ENCODE data around the gene SRGAP3.
"Not testable (repeated sequence)": the region's sequence is repeated elsewhere in the genome, so short reads cannot be mapped to it uniquely, and the experiment has no call there.

SRGAP3 gene

DNA sequence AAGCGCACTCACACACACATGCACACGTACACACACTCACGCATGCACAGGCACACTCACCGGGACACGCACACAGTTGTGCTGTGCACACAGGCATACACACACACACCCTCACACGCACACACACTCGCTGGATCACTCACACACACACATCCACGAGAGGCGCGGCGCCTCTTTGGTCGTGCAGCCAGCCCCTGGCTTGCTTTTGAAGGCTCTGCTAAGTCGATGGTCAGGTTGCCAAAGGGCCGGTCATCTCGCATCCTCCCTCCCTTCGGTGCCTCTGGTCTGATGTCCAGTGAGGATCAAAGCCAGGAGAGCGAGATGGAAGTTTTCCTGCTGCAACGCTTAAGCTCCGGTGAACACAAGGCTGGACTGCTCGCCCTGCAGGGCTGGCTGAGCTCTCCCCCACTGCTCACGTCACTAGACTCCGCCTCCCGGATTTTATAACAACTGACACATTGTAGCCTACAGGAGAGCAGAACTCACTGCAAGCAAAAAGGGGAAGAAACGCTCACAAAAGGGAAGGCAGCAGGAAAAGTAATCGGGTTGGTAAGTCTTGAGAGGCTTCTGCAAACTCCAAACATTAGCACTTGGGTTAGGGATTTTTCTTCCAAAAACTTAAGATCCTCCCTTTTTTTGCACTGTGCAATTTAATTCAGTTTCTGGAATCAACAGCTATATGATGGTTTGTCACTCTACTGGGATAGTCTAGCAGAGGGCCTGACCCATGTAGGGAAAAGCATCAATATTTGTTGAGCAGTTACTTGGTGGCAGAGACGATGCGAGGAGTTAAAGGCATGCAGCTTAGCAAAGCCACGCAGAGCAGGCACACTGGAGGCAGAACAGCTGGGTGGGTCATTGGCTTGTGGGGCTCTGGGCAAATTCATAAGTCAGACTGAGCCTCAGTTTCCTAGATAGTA, at the start of gene SRGAP3:
Gene SRGAP3 (minus strand): TSS at position 374 of the 920 bp plus-strand sequence. CDS start 695 bp downstream, outside the sequence.
- peak; percentile 15 to 43 (median 28) for DNase-seq (ENCODE audit: low read depth in 2 of 3, low spot score in 2 of 3)

DNA sequence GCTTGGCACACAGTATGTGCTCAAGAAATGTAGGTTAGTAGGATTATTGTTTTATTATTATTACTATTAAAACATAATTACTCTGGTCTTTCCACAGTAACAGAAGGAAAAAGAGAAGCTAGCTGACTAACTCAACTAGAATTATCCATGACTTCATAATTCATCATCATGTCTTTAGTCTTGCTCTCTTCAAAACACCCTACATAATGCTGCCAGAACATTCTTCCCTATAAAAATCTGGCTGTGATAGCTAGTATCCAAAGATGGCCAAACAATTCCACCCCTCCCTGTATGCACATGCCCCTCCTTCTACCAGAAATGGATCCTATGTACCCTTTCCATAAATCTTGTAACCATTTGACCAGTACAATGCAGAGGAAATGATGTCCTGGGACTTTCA, 48.8 kb upstream of the SRGAP3 start:
- no peak for DNase-seq (ENCODE audit: low read depth in 2 of 3, low spot score in 2 of 3)

DNA sequence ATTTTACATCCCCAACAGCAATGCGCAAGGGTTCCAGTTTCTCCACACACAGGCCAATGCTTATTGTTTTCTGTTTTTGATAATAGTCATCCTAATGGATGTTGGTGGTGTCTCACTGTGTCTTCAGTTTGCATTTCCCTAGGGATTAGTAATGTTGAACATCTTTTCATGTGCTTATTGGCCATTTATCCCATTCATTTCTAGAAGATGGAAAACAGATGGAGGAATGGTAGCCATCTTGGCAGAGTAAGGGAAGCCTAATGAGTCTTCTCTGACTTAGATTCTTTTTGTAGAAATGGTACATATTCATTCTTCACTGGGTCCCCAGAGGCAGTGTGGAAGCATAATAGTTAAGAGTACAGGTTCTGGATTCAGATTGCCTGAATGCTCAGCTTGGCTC, 46.8 kb upstream of the SRGAP3 start:
- DNase-seq (ENCODE audit: low read depth in 2 of 3, low spot score in 2 of 3): no peak

DNA sequence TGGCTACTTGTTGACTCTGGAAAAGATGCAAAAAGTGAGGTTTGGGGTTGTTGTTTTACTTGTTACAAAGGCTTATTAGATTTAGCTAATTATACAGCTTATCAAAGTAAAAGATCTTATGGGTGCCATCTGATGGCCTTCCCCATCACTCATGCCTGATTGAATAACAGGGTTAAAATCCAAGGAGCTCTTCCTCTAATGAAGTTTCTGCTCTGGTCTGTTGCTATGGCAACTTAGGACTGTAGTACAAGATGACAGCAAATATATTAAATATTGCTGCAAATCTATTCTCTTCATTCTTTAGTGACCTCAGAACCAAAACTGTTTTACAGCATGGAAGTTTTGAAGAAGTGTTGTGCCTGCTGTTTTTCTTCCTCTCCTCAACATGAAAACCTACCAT, 45.6 kb upstream of the SRGAP3 start:
- no peak for DNase-seq (ENCODE audit: low read depth in 2 of 3, low spot score in 2 of 3)

DNA sequence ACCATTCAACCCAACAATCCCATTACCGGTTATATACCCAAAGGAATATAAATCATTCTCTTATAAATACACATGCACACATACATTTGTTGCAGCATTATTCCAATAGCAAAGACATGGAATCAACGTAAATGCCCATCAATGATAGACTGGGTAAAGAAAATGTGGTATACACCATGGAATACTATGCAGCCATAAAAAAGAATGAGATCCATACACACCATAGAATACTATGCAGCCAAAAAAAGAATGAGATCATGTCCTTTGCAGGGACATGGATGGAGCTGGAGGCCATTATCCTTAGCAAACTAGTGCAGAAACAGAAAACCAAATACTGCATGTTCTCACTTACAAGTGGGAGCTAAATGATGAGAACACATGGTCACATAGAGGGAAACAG, 44.5 kb upstream of the SRGAP3 start:
- not testable (repeated sequence) for DNase-seq (ENCODE audit: low read depth in 2 of 3, low spot score in 2 of 3)

DNA sequence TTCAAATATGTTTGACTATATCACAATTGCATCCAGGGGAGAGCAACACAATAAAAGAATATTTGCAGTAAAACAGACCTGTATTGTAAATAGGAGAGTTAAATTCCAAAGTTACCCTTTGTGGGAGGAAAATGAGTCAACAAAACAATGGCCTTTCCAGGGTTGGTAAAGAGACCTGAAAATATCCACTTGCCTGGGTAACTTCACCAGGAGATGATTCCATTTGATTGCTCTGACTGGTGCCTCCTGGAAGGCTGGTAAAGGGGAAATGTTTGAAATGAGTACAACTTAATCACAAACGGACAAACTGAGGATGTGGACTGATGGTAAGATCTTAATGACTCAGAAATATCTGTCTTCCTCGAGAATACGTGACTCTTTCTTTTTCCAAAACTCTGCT, 43.6 kb upstream of the SRGAP3 start:
- no peak for DNase-seq (ENCODE audit: low read depth in 2 of 3, low spot score in 2 of 3)

DNA sequence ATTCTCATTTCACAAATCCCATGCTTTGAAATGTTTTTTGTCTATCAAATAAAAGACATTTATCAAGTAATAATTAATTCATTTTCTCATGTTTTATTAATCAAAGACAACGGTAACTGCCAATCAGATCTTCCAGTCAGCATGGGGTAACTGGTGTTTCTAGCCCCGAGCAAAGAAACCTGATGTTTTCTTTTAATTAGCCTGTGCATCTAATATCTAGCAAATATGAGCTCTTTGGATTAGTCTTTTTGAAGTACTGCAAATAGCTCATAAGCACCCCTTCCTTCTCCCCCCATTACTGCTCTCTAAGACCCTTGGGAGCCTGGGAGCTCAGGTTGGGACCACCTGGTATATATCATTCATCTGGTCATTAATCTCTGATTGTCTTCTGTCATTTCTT, 43.1 kb upstream of the SRGAP3 start:
- no peak for DNase-seq (ENCODE audit: low read depth in 2 of 3, low spot score in 2 of 3)

DNA sequence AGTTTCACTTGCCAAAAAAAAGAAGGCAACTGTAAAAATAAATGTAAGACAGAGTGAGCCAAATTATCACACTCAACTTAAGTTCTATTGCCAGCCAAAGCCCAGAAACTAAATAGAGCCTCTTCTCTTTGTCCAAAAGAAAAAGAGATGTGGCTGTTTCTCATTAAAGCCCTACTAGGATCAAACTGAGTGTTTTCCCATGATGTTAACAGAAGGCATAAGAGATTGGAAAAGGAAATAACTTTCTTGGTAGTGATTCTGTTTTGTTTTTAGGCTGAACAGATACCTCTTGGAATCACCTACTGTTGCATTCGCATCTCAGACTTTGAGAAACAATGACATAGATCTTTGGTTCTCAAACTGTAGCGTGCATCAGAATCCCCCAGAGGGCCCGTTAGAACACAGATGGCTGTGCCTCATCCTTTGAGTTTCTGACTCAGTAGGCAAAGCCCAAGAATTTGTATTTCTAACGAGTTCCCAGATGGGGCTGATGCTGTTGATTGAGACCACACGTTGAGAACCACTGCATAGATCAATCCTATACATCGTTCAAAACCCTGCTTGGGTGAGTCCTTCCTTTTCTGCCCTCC, 42.5 kb upstream of the SRGAP3 start:
- DNase-seq (ENCODE audit: low read depth in 2 of 3, low spot score in 2 of 3): no peak

DNA sequence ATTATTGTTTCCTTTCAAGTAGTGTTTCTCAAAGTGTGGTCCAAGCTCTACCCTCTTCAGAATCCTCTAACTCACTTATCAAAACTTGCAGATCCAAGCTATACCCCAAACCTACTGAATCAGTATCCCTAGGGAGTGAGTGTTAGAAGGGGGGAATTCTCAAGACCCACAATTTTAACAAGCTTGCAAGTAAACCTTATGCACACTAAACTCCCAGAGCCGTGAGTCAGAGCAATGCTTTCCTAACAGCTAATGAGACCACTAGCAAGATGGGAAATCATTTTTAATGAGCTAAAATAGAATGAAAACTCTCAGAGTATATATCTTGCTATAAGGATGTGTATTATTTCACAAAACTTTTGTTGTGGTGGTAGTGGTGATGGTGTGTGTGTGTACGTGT, 41.1 kb upstream of the SRGAP3 start:
- no peak for DNase-seq (ENCODE audit: low read depth in 2 of 3, low spot score in 2 of 3)

DNA sequence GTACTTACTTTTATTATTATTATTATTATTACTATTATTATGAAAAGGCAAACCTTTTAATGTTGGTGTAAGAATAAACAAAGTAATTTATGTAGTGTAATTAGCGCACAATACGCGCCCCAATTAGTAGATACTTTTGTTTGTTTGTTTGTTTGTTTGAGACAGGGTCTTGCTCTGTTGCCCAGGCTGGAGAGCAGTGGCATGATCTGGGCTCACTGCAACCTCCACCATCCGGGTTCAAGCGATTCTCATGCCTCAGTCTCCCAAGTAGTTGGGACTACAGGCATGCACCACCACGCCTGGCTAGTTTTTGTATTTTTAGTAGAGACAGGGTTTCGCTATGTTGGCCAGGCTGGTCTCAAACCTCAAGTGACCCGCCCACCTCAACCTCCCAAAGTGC, 32.1 kb upstream of the SRGAP3 start:
- DNase-seq (ENCODE audit: low read depth in 2 of 3, low spot score in 2 of 3): not testable (repeated sequence)

DNA sequence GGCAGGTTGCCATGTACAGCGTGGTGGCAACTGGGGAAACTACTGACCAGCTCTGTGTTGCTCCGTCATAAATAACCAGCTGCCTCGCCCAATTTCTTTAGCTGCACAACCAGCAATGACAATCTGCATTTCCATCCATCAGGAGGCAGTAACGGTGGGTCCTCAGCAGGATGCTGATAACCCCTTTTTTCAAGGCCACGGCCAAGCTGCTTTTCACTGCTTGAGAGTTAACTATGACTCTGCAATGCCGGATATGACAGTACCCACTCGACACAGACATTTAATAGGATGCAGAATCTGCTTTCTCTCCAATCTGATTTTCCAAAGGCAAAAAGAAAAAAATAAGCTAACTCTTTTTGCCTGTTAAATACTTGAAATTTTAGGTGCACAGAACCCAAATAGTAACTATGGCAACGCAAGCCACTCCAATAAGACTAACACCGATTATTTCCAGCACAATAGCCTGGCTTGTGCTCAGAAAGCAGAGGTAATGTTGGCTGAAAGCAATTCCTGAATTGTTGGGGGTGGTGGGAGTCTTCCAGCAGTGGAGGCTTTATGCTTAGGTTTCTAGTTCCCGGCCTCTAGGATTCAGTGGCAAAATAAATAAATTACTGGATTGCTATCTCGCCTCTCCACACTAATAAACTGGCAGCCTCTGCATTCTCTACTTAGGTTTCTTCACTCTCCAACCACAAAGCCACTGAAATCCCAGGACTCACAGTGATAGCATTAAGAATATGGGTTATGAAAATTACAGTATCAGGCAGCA, 31.2 kb upstream of the SRGAP3 start:
- no peak for DNase-seq (ENCODE audit: low read depth in 2 of 3, low spot score in 2 of 3)

DNA sequence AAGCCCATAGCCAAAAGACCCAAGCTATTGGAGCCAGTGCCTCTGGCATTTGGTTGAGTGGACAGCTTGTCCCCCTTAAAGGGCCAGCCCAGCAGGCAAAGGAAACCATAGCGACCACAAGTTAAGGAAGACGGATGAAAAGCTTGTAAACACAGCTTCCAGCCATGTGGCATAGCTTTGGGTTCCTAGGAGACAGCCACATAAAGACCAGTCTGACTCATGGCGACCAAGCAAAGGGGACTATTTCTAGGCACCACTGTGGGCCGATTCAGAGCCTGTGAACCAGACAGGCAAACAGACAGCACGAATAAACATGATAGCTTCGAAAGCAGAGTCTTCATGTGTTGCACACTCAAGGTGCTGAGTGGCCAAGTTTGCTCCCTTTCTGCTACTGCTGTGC, 30.5 kb upstream of the SRGAP3 start:
- DNase-seq (ENCODE audit: low read depth in 2 of 3, low spot score in 2 of 3): no peak

DNA sequence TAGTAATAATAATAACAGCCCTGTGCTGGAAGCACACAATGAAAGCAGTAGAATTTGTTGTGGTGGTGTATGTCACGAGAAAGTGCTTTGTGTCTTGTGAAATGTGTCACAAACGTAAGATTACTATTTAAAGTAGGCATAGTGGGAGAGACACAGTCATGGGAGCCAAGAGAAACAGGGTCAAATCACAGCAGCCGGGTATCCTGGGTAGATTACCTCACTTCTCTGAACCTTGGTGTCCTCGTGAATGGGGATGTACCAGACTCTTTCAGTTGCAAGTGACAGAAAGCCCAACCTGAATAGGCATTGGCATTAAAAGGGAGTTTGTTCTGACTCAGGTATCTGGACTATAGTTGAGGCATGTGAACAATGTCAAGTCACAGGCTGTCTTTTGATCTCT, 29.1 kb upstream of the SRGAP3 start:
- DNase-seq (ENCODE audit: low read depth in 2 of 3, low spot score in 2 of 3): no peak

DNA sequence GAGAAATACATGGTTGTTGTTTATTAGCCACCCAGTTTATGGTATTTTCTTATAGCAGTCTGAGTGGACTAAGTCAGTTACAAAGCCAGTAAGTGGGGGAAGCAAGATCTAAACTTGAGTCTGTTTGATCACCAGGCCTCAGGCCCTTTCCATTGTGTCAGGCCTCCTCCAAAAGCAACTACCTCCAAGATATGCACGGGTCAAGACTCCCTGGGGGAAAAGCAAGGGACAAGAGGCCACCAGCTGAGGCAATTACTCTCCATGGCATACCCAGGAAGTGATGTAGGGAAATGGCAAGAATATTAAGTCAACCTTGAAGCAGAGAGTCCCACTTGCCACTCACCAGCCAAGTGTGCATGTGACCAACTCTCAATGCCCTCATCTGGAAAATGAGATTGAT, 28.6 kb upstream of the SRGAP3 start:
- DNase-seq (ENCODE audit: low read depth in 2 of 3, low spot score in 2 of 3): no peak

DNA sequence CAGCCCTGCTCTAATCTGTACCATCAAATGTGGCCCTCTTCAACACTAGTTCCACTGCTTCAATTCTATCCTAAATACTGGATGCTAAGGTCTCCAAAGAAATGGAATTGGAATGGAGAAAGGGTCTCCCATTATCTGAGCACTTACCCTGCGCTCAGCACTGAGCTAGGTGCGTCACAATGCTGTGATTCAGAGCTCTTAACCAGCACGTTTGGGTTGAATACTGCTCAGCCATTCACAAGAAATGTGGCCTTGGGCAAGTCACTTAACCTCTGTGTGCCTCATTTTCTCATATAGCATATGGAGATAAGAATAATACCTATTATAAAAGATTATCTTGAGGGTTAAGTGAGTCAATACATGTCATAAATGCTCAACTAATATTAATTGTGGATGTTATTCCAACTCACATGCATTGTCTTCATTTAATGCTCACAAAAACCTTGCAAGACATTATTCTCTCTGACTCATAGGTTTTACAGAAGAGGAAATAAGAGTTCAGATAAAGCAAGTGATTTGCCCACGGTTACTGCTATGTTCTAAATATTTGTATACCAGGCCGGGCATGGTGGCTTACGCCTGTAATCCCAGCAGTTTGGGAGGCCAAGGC, 27.4 kb upstream of the SRGAP3 start:
- no peak for DNase-seq (ENCODE audit: low read depth in 2 of 3, low spot score in 2 of 3)

DNA sequence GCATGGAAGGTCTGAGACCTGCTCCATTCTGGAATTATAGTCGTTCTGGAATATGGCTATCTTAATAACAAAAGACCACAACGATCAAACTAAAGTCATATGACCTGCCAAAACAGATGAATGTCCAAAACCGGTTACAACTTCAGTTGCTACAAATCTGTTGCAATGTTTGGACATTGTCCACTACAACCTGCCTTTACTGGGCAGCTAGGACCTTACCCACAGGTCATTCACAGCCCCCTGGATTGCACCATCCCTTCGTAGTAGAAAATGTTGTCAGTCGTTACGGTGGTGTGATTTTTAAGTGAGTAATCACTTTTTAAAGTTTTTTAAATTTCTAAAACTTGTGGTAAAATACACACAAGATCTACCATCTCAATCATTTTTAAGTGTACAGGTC, 22.5 kb upstream of the SRGAP3 start:
- no peak for DNase-seq (ENCODE audit: low read depth in 2 of 3, low spot score in 2 of 3)

DNA sequence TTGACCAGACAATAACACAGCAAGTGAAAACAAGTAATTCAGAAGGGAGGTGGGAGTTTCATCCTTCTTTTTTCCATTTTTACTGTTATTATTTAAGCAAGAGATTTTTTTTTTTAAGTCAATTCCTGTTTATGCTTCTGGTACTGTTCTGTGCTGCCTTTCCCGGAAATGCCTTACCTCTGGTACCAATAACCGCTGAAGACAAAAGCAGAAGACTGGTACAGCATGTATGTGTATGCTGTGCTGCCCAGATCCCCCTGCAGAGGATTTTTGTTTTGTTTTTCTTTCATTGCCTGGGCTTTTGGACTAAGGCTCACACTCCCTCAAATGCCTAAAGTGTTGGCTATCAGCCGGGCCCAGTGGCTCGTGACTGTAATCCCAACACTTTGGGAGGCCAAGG, 21.3 kb upstream of the SRGAP3 start:
- DNase-seq (ENCODE audit: low read depth in 2 of 3, low spot score in 2 of 3): no peak

DNA sequence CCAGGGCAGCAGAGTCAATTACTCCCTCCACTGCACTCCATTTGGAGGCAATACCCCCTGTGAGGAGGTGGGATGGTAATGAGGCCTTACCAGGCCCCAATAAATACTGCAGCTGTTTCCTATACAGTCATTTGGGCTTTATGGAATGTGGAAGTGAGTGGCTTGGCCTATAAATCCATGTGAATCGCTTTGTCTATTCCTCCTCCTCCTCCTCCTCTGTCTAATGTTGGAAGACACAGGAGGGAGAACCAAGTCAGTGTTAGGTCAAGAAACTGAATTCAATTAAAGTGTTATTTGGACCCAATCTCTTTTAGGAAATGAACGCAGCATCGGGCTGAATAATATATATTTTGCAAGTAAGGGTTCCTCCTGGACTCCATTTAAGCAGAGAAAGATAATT, 17.3 kb upstream of the SRGAP3 start:
- no peak for DNase-seq (ENCODE audit: low read depth in 2 of 3, low spot score in 2 of 3)

DNA sequence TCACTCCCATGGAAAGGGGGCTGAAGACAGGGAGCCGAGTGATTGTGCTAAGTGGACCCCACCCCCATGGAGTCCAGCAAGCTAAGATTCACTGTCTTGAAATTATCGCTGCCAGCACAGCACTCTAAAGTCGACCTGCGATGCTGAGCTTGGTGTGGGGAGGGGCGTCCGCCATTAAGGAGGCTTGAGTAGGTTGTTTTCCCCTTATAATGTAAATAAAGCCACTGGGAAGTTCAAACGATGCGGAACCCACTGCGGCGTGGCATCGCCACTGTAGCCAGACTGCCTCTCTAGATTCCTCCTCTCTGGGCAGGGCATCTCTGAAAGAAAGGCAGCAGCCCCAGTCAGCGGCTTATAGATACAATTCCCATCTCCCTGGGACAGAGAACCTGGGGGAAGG, 10.9 kb upstream of the SRGAP3 start:
- no peak for DNase-seq (ENCODE audit: low read depth in 2 of 3, low spot score in 2 of 3)

DNA sequence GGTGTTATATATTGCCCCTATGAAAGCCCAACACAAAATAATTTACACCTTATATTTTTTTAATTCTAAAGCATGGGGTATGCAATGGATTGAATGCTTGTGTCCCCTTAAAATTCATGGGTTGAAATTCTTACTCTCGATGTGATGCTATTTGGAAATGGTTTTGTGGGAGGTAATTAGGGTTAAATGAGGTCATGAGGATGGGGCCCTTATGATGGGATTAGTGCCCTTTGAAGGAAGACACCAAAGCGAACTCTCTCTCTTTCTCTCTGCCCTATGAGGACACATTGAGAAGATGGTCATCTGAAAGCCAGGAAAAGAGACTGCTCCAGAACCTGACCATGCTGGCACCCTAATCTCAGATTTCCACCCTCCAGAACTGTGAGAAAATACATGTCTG, 7.6 kb upstream of the SRGAP3 start:
- no peak for DNase-seq (ENCODE audit: low read depth in 2 of 3, low spot score in 2 of 3)

DNA sequence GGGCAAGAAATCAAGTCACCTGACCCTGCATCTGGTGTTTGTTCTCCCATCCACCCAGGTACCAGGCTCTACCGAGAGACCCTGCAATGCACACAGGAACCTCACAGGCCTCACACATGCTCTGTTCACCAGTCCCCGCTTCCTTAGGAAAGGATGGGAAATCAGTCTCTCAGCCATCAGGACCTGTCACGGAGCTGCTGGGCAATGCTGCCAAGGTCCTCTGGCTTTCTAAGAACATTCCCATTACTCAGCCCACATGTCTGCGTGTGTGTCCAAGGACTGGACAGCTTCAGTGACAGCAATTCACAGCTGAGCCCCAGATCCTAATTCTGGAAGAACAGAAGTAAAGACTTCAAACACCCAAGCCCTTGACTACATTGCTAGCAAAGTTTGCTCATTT, 6.5 kb upstream of the SRGAP3 start:
- DNase-seq (ENCODE audit: low read depth in 2 of 3, low spot score in 2 of 3): no peak

DNA sequence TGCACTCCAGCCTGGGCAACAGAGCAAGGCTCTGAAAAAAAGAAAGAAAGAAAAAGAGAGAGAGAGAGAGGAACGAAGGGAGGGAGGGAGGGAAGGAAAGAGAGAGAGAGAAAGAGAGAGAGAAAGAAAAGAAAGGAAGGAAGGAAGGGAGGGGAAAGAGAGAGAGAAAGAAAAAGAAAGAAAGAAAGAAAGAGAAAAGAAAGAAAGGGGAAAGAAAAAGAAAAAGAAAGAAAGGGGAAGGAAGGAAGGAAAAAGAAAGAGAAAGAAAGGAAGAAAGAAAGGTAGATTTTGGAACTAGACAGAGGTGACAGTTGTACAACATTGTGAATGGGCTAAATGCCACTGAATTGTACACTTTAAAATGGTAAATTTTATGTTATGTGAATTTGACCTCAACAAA, 5.3 kb upstream of the SRGAP3 start:
- DNase-seq (ENCODE audit: low read depth in 2 of 3, low spot score in 2 of 3): no peak

Measured in activated CD8-positive, alpha-beta memory T cell treated with anti-CD3 and anti-CD28 coated beads for 48 hours (primary cell).